ENCODE data around the gene HACD2.

The HACD2 gene

GRCh38 chr3:123483146-123483545, 101.7 kb downstream of the HACD2 start:
- DNase-seq (ENCODE audit: low read depth, low spot score): no peak

DNA sequence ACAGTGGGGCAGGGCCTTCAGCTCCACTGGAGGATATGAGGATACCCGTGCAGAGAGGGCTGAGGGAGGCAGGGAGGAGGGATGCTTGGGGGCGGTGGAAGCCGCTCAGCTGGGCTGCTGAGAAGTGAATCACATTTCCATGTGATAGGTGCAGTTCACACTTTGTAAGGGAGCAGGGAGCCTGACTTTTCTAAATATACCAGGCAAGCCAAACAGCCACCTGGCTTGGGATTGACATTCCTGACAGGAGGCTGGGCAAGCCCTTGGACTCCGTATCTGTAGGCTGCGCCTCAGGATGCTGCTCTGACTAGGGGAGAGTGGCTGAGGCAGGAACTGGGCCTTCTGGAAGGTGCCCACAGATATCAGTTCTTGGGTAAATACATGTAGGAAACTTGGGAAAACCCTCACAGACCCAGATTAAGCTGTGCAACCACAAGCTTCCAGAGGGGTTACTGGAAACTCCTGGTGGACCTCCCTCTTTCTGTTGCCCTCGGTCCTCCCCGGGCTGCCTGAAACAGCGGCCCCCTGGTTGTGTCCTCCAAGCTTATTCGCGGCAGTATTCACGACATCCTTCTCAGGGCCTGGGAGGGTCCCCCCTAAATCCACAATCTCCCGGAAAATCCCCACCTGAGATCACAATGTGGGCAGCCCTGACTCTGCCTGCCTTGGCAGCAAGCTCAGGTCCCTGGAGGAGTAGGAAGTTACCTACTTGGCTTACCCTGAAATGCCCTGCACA, 103.0 kb downstream of the HACD2 start:
- DNase-seq (ENCODE audit: low read depth, low spot score): no peak

- DNase-seq (ENCODE audit: low read depth, low spot score): no peak
These were observed 103.8 kb downstream of the HACD2 start for GRCh38 chr3:123481071-123481470.

DNA sequence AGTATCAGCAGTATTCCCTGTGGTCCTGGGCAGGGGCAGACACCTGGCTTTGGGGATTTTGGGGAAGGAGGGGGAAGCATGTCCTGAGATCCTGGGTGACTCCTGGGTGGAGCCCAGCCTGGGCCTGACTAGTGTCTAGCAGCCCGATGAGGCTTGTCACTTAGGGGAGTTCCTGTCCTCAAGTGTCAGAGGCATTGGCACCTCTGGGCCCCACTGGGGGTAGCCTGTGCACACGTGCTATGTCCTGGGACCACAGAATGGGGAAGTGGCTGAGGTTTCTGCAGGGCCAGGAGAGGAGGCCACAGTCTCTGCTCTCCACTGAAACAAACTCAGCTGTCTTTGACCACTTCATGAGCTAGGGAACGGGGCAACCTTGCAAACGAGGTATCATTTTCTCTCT, 104.4 kb downstream of the HACD2 start:
- no peak for DNase-seq (ENCODE audit: low read depth, low spot score)

DNA sequence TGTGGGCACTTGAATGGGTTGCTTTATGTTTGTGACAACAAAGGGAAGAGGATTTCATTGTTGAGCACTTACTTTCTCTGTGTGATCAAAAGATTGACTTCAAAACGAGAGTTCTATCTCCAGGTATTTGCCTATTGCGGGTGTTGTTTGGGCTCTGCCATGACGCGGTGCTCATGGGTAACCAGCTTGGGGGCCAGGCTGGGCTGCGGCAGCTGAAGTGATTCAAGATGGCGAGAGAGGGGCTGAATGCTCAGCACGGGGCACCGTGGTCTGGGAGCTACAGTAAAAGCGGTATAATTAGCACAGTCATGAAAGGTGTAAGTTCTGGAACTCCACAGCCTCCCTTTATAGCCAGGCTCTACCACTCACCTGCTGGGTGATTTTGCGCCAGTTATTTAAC, 105.0 kb downstream of the HACD2 start:
- no peak for DNase-seq (ENCODE audit: low read depth, low spot score)

GRCh38 chr3:123478314-123478713, 106.5 kb downstream of the HACD2 start:
- DNase-seq (ENCODE audit: low read depth, low spot score): no peak

GRCh38 chr3:123476967-123477750, 107.7 kb downstream of the HACD2 start:
- DNase-seq (ENCODE audit: low read depth, low spot score): no peak

DNA sequence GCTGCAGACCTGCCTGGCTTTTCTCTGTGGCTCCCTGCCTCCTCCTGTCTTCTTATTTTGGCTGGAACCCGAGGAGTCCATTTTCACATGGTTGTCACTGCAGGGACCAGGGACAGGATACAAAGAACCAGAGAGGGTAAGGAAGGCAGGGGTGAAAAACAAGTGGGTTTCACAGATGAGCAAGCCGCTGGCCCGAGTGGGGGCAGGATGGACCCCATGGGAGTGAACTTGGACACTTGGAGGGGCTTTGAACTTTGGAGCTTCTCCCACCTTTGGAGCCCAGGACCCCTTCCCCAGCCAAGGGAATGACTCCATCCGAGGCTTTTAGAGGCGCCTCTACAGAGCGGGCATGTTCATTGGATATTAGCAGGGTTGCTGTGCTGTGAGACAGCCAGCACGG, 109.1 kb downstream of the HACD2 start:
- no peak for DNase-seq (ENCODE audit: low read depth, low spot score)

GRCh38 chr3:123471106-123471505, 113.7 kb downstream of the HACD2 start:
- no peak for DNase-seq (ENCODE audit: low read depth, low spot score)

- DNase-seq (ENCODE audit: low read depth, low spot score): no peak
These were observed 115.4 kb downstream of the HACD2 start for GRCh38 chr3:123469323-123469995.

- no peak for DNase-seq (ENCODE audit: low read depth, low spot score)
These were observed 117.8 kb downstream of the HACD2 start for GRCh38 chr3:123467046-123467445.

- no peak for DNase-seq (ENCODE audit: low read depth, low spot score)
These were observed 120.6 kb downstream of the HACD2 start for GRCh38 chr3:123464211-123464610.

GRCh38 chr3:123459862-123460261, 125.0 kb downstream of the HACD2 start:
- no peak for DNase-seq (ENCODE audit: low read depth, low spot score)

DNA sequence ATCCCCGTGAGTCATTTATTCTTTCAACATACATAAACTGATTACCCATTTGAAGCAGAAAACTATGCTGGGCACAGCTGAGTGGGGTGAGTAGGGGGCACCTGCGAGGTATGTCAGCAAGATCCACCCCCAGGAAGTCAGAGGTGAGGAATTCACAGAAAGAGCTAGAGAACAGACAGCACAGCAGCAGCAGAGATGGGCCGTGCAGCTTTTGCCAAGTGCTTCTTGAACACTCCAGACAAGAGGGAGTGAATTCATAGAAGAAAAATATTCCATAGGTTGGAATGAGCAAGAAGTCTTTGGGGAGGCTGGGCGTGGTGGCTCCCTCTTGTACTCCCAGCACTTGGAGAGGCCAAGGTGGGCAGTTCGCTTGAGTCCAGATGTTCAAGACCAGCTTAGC, 126.6 kb downstream of the HACD2 start:
- no peak for DNase-seq (ENCODE audit: low read depth, low spot score)

GRCh38 chr3:123457841-123458240, 127.0 kb downstream of the HACD2 start:
- DNase-seq (ENCODE audit: low read depth, low spot score): peak; percentile 45

- DNase-seq (ENCODE audit: low read depth, low spot score): no peak
These were observed 131.2 kb downstream of the HACD2 start for GRCh38 chr3:123453675-123454074.

DNA sequence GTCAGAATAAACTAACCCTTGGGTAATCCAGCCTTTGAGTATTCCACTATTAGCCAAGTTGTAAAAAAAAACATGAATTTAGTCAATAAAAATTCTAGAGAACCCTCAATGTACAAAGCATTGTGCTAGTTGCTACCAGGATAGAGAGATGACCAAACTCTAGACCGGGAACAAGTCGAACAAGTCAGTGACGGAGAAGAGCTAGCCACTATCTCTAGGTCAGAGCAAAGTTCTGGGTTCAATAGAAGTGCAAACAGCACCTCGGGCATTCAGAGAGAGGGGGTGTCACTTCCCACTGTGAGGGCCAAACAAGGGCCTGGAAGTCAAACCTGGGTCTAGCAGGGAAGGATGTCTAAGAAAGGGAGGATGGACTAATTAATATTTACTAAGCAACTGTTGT, 133.7 kb downstream of the HACD2 start:
- DNase-seq (ENCODE audit: low read depth, low spot score): no peak

DNA sequence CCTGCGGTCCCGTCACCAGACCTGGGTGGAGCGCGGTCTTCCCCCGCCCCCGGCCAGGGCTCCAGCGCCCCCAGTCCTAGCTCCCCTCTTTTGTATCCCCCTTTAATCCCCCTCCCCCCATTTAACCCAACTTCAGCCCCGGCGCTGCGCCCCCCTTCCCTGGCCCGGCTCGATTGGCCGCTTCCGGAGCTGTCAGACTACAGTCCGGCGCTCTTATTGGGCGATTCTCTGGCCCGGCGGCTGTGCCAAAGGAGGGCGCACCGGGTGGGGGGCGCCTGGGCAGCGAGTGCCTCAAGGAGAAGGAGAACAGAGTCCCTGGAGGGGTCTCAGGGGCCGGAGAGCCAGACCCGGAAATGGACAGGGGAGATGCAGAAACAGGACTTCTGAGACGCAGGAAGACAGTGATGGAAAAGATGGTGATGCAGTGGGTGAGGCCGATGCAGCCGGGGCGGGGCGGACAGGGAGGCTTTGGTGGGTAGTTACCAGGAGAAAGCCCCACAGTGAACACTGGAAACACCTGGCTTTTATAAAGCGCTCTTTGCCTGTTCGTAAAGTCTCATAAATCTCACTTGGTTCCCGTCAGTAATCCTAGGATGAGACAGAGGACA, 134.8 kb downstream of the HACD2 start:
- DNase-seq (ENCODE audit: low read depth, low spot score): no peak

DNA sequence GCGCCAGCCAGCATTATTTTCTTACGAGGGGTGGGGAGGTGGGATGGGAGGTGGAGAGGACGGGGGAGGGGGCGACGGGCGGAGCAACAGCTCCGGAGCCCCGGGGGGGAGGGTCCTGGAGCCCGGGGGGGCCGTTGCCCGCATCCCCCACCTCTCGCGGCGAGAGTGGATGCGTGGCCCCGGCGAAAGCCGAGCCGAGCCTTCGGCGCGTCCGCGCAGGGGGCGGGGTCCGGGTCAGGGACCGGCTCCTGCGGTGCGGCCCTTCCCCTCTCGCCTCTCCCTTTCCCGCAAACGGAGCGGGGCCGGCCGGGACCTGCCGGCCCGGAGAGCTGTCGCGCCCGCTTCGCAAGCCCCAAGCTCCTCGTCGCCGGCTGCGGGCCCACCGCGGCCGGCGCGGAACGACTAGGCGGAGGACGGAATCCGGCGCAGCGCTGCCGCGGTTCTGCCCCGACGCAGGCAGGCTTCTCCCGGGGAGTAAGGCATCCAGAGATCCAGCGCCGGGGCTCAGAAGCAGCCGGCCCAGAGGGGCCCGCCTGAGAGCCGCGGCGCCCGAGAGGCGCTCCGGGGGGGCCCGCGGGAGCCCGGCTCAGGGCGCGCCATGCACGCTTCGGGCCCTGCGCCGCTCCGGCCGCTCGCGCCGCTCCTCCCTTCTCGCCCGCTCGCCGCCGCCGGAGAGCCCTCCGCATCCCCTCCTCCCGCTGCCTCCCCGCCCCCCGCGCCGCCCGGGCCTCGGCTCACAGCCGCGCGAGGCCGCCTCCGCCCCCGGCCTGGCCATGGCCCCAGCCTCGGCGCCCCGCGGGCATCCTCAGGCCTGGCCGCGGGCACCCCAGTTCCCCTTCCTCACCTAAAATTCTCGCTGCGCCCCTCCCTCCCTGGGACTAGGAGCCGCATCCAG, 135.5 kb downstream of the HACD2 start:
- no peak for DNase-seq (ENCODE audit: low read depth, low spot score)

DNA sequence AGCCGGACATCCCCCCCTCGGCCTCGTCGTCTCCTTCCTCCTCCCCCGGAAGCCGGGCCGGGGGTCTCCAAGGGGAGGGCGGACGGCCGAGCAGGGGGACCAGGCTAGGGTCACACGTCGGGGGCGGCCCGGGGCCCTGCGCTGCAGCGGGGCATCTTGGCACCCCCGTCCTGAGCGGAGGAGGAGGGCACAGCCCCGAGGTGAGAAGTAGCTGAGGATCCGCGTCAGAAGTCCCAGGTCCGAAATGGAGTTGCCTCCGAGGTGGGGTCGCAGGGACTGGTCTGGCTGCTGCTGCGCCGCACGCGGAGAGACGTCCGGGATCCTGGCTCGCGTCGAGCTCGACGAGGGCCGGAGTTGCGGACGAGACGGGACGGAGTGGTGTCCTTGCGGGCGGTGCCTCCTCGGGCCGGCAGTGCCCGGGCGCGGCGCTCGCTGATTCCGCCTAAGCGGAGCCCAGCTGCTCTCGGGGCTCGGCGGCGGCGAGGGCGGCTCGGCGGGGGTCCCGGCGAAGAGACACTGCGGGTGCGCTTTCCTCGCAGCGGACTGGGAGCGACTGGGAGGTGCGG, 136.2 kb downstream of the HACD2 start, which contains the start of gene ADCY5:
TSS of gene ADCY5 (minus strand) at position 555 of the 566 bp plus-strand sequence. CDS start at position 10, 545 bp downstream.
- DNase-seq (ENCODE audit: low read depth, low spot score): no peak
